GM12892 (cell line): Measurements from ENCODE around the gene NACA2.

Source experiments
- POLR2A ChIP-seq: IDR thresholded peaks from 2 replicates; pipeline ENCODE4 v1.6.1; 2011; ENCODE audit warnings: low read depth, low read length, control low read depth
- POLR2AphosphoS5 ChIP-seq: IDR thresholded peaks from 2 replicates; pipeline ENCODE4 v1.6.1; 2011; ENCODE audit warnings: low read depth, low read length, control low read depth

DNA sequence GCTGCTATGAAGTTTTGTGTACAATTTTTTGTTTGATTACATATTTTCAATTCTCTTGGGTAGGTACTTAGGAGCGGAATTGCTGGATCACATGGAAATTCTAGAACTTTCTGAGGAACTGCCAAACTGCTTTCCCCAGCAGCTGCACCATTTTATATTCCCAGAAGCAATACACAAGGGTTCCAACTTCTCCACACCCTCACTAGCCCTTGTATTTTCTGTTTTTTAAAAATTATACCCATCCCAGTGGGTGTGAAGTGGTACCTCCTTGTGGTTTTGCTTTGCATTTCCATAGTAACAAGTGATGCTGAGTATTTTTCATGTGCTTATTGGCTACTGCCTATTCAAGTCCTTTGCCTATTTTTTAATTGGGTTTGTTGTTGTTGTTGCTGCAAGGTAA, 20.9 kb downstream of the NACA2 start:
- no peak for TF ChIP-seq POLR2AphosphoS5
- TF ChIP-seq POLR2A: no peak
